GM19372 (cell line): ENCODE measurements around the gene PCLO.

Experiments used
- ATAC-seq: cut with Tn5 transposase; IDR thresholded peaks from one replicate; pipeline ENCODE4 v1.9.1; 2021; ENCODE audit warnings: mild to moderate bottlenecking, low read depth, moderate library complexity; ENCODE audit not compliant: unreplicated experiment

Gene PCLO

GRCh38 chr7:82859106-82859850 lies 303.4 kb downstream of the PCLO start:
- no peak for ATAC-seq

- no peak for ATAC-seq
These were observed 311.6 kb downstream of the PCLO start for GRCh38 chr7:82851121-82851520.

DNA sequence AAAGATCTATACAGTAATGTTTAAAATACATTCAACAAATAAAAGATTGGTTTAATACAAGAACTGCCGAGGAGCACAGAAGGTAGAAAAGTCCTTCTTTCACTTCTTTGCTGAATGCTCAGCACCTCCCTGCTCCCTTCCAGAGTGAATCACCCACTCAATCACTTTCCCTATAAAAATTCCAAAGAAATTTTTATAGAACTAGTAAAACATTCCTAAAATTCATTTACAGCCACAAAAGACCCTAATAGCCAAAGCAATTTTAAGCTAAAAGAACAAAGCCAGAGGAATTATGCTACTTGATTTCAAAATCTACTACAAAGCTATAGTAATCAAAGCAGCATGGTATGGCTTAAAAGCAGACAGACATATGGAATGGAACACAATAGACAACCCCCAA lies 320.9 kb downstream of the PCLO start:
- no peak for ATAC-seq

DNA sequence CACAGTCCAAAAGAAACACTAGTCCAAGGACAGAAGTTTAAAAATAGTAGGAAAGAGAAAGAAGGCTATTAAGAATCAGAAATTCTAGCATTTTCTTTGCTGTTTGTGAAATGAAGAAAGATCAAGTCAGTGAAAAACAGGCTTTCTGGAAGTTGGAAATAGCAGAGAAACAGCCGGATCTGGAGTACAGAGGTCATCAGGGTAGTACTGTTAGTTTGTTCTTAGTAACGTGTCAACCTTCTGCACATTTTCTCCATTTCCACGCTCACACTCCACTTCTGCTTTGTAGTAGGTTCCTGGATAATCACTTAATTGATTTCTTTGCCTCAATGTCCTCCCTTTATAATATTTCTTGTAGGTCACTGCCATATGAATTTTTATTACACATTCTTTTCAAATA lies 322.6 kb downstream of the PCLO start:
- no peak for ATAC-seq

- ATAC-seq, result no peak
These were observed 323.1 kb downstream of the PCLO start for GRCh38 chr7:82839555-82839954.

DNA sequence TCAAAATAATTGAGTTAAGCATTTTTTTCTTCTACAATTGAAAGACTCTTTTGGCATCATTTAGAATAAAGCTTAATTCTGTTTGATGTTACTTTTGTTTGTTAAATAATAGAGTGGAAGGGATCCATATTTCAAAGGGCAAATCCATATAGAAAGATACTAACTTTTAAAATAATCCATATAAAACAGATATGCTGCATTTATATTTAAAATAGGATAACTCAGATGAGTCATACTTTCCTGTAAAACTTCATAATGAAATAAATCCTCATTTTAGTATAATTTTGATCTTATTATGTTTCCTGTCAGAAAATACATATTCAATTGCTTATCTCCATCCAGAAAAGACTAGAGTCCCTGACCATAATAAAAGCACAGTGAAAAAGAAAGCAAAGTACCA lies 323.6 kb downstream of the PCLO start:
- no peak for ATAC-seq

DNA sequence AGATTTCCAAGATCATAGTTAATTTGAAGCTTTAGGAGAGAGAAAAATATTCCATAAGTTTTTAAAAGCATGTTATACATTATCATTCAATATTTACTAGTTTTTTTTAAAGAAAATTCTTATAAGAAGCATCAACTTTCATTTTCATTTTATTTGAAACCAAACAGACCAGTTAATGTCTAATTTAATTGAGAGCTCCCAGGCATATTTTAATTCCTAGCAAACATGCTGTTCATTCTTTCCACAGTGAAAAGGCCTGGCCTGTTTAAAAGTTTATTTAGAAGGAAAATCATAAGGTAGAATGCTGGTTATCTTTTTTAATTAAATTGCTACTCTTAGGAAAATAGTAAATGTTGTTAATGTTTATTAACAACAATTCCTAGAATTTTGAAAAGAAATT lies 324.4 kb downstream of the PCLO start:
- ATAC-seq, result no peak

- no peak for ATAC-seq
These were observed 339.6 kb downstream of the PCLO start for GRCh38 chr7:82823073-82823472.

DNA sequence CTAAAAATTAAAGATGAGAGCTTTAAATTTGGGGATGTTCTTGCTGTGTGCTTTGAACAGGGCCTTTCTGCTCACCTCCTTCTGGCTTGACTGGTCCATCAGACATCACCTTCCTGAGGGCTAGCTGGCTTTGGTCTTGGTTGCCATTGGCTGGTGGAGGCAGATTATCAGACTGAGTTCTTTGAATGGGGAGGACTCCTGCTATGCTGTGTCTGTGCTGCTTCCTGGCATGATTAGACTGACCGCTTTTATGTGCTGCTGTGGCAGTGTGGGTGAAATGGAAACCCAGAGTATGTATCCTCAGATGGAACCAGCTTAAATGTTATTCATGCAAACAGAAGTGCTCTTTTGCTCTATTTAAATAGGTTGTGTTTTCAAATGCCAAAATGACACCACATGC lies 341.6 kb downstream of the PCLO start:
- no peak for ATAC-seq

DNA sequence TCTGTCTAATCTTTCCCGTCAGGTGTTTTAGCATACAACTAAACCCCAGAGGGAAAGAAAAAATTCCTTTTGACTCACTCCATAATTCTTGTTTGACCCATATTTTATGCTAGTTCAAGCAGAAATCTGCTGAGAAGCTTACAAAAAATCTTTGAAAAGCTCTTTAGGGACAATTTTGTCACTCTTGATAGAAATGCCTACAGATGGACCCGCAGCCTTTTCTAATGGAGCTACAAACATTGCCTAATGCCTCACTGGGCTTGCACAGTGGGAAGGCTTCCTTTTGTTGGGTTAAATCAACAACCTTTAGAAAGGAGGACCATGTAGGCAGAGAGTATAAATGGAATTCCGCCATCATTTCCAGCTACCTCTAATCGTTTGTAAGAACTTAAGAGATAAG lies 344.5 kb downstream of the PCLO start:
- ATAC-seq, result no peak

DNA sequence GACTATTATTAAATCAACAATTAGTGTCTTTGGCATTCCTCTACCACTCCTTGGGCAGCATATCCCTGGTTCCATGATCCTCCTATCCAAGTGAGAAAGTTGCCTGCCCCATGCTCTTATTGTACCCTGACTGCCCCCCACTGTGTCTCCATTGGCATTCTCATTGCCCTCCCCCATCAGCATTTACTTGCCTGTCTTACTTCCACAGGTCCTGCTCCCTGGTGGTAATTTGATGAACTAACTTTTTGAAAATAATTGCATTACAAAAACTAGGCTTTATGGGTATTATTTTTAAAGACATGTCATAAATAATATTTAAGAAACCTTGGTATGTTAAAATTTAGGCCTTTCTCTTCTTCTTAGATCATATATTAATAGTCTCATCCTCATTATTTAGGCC lies 346.4 kb downstream of the PCLO start:
- ATAC-seq, result no peak

GRCh38 chr7:82810558-82811259 lies 352.0 kb downstream of the PCLO start:
- ATAC-seq, result no peak

- ATAC-seq, result no peak
These were observed 354.1 kb downstream of the PCLO start for GRCh38 chr7:82808633-82809032.

- no peak for ATAC-seq
These were observed 357.1 kb downstream of the PCLO start for GRCh38 chr7:82805527-82805960.

- no peak for ATAC-seq
These were observed 359.3 kb downstream of the PCLO start for GRCh38 chr7:82803411-82803810.

GRCh38 chr7:82789883-82790609 lies 372.6 kb downstream of the PCLO start:
- ATAC-seq, result no peak

DNA sequence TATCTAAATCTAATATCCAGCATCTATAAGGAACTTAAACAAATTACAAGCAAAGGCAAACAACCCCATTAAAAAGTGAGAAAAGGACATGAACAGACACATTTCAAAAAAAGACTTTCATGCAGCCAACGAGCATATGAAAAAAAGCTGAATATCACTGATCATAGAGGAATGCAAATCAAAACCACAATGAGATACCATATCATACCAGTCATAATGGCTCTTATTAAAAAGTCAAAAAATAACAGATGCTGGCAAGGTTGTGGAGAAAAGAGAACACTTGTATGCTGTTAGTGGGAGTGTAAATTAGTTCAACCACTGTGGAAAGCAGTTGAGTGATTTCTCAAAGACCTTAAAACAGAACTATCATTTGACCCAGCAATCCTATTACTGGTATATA lies 384.7 kb downstream of the PCLO start:
- ATAC-seq, result no peak

DNA sequence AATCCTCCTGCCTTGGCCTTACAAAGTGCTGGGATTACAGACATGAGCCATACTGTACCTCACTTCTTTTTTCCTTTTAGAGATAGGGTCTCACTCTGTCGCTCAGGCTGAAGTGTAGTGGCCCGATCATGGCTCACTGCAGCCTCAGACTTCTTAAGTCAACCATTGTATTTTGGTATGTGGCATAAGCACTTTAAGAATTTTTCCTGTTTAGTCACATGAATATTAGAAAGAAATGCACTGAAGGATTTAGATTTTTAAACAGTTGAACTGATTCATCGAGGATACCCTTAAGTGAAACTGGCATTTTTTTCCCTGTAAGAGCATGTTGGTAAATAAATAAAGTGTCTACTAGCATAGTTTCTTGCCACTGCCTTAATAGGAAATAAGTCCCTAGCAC lies 399.8 kb downstream of the PCLO start:
- ATAC-seq, result no peak

DNA sequence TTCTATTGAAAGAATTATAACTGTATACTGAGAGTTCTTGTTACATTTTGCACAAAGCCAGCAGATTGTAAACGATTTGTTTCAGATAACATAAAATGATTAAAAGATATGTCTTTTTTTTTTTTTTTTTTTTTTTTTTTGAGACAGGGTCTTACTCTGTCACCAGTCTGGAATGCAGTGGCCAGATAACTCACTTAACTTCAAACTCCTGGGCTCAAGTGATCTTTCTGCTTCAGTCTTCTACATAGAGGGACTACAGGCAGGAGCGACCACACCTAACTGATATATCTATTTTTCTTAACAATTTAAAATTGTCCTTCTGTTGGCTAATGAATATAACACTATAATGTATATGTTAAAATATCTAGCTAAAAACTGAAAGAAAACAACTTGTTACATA lies 401.9 kb downstream of the PCLO start:
- no peak for ATAC-seq

- ATAC-seq, result no peak
These were observed 402.6 kb downstream of the PCLO start for GRCh38 chr7:82760074-82760473.

GRCh38 chr7:82755705-82756551 lies 406.8 kb downstream of the PCLO start:
- ATAC-seq, result no peak
